GM10266 (cell line): ENCODE measurements around the gene C2orf92.

Source experiments
- DNase-seq: peaks from one replicate; pipeline ENCODE4 v3.0.0; 2012; ENCODE audit errors: extremely low spot score
- CTCF ChIP-seq: IDR thresholded peaks from 2 replicates; pipeline ENCODE4 v1.5.1; 2012; ENCODE audit warnings: mild to moderate bottlenecking, low read depth; ENCODE audit not compliant: control insufficient read depth, insufficient read depth; ENCODE audit errors: missing control alignments

C2orf92 gene

GRCh38 chr2:97736185-97736584 is 66.7 kb downstream of the C2orf92 start:
- no peak for DNase-seq
- TF ChIP-seq CTCF = no peak

- no peak for TF ChIP-seq CTCF
Observed at GRCh38 chr2:97736608-97737330, 67.3 kb downstream of the C2orf92 start.

GRCh38 chr2:97737421-97738178 is 68.1 kb downstream of the C2orf92 start:
- DNase-seq = no peak

More at GRCh38 chr2:97736608-97737330, 67.3 kb downstream of the C2orf92 start:
- no peak for DNase-seq

GRCh38 chr2:97738179-97739019 is 68.9 kb downstream of the C2orf92 start:
- no peak for DNase-seq
- no peak for TF ChIP-seq CTCF

More at GRCh38 chr2:97737421-97738178, 68.1 kb downstream of the C2orf92 start:
- no peak for TF ChIP-seq CTCF

GRCh38 chr2:97739020-97739892 is 69.7 kb downstream of the C2orf92 start:
- no peak for TF ChIP-seq CTCF
- DNase-seq = no peak

GRCh38 chr2:97739893-97740245 is 70.4 kb downstream of the C2orf92 start:
- DNase-seq = no peak
- TF ChIP-seq CTCF = no peak
